Naive thymus-derived CD8-positive, alpha-beta T cell (primary cell): ENCODE measurements around the gene KATNB1. TPM values are rescaled to one million over a fixed set of nuclear protein-coding genes. Genes with fewer than 3 reads are reported as not detected.

ENCODE experiments used
- ATAC-seq, 2 donors: fragments of 150-1000 bp; cut with Tn5 transposase in 1 of 2; sonication (Bioruptor Pico), chemical (Tn5 transposase) in 1 of 2; 1 replicate in 1 of 2; 2 replicates in 1 of 2; pipeline ENCODE4 v1.10.0; 2021; ENCODE audit warnings: mild to moderate bottlenecking in 2 of 2, moderate library complexity in 2 of 2
- POLR2A ChIA-PET: fragments of 350-600 bp; sonication (Branson Sonifier 250); formaldehyde crosslinking; loops from one replicate; lab custom pipeline; 2021; ENCODE audit warnings: antibody characterized with exemption; lab: Charles Lee
- DNase-seq, 10 donors: peaks; one replicate each; pipeline versions ENCODE4 v3.0.0 to v3.0.0-alpha.2; 2020 to 2022
- H3K27ac Mint-ChIP-seq, 10 donors: one replicate each; pipeline ENCODE4 v1.8.0; 2020 to 2022; ENCODE audit warnings: mild to moderate bottlenecking in 10 of 10, mixed read lengths in 10 of 10, moderate library complexity in 4 of 10, inconsistent platforms in 1 of 10
- H3K27me3 Mint-ChIP-seq, 5 donors: one replicate each; pipeline ENCODE4 v1.8.0; 2021 to 2022; ENCODE audit warnings: mixed read lengths in 5 of 5
- H3K36me3 Mint-ChIP-seq, 3 donors: one replicate each; pipeline ENCODE4 v1.8.0; 2020 to 2022; ENCODE audit warnings: mixed read lengths in 3 of 3, mild to moderate bottlenecking in 2 of 3, inconsistent platforms in 1 of 3
- H3K4me1 Mint-ChIP-seq, 4 donors: one replicate each; pipeline ENCODE4 v1.8.0; 2021 to 2022; ENCODE audit warnings: mixed read lengths in 4 of 4
- H3K4me3 Mint-ChIP-seq, 10 donors: one replicate each; pipeline ENCODE4 v1.8.0; 2020 to 2022; ENCODE audit warnings: mild to moderate bottlenecking in 10 of 10, mixed read lengths in 10 of 10, moderate library complexity in 6 of 10, inconsistent platforms in 1 of 10
- H3K9me3 Mint-ChIP-seq, 9 donors: one replicate each; pipeline ENCODE4 v1.8.0; 2020 to 2022; ENCODE audit warnings: mixed read lengths in 9 of 9, mild to moderate bottlenecking in 3 of 9, inconsistent platforms in 1 of 9, moderate library complexity in 1 of 9
- polyA plus RNA-seq, 3 donors: library from polyadenylated mRNA; unstranded; fragments of 300-500 nt; fragmentation: Illumina TruSeq; gene quantifications; one replicate each; pipeline ENCODE4 v1.2.3, GENCODE V29; 2021
- total RNA-seq, 8 experiments: library from RNA in 2 of 8; stranded (reverse) in 2 of 8; gene quantifications; one replicate each; pipeline ENCODE4 v1.2.3 and lab custom pipeline; 2021 to 2026

KATNB1 gene
- total and polyA plus RNA-seq, 5 experiments from 2014 or later: 16.3 to 28.6 (median 26.1) TPM

DNA sequence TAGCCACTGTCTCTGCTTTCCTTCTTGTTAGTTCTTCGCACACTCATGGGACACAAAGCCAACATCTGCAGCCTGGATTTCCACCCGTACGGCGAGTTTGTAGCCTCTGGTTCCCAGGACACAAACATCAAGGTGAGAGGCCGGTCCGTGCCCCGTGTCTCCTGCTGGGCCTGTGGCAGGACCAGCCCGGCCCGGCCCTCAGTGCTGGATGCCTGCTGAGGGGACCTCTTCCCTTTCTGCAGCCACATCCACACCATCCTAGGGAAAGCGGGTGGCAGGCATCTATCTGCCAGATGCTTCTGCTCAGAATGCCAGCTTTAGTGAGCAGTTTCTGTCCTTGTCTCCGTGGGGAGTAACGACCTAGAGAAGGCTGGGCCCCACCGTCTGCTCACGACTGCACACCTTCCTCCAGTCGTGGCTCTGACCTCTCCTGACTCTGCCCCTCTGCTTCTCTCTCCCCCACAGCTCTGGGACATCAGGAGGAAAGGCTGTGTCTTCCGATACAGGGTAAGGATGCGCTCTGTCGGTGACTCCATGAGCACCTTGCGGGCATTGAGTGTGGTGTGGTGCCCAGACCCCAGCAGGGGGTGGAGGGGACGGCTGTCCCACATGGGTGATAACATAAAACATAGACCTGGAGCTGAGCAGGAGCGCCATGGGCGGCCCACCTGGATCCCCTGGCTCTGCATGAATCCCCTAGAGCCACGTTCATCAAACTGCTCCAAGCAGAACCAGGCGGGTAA lies 15.4 kb downstream of the KATNB1 start:
- H3K27ac Mint-ChIP-seq: peak overlapping the region in 1 of 10 donors; percentile 11
- H3K4me3 Mint-ChIP-seq: no peak overlapping the region
- DNase-seq (no peak), ATAC-seq (no peak)
- no peaks in the 10 kb centered on the region for H3K9me3 Mint-ChIP-seq
- POLR2A ChIA-PET: interaction anchor here (1.4 kb wide), 1 partner anchor 16 kb away, joined by 5 read pairs; the partner anchor contains the start of gene KATNB1
- peaks cover 0 to 7% (median 2%) of the 10 kb centered on the region in 4 donors for H3K4me1 Mint-ChIP-seq
- no peaks in the 10 kb centered on the region for H3K27me3 Mint-ChIP-seq
- peaks cover 0 to 22% (median 4%) of the 10 kb centered on the region in 3 donors for H3K36me3 Mint-ChIP-seq

- POLR2A ChIA-PET: interaction anchor here (1.4 kb wide), 1 partner anchor 16 kb away, joined by 5 read pairs; the partner anchor contains the start of gene KATNB1
- Mint-ChIP-seq H3K9me3 (no peaks in the 10 kb centered on the region), H3K27ac (no peak overlapping the region), H3K36me3 (peaks cover 0 to 23% (median 4%) of the 10 kb centered on the region in 3 donors), H3K4me3 (no peak overlapping the region), H3K27me3 (no peaks in the 10 kb centered on the region), H3K4me1 (peaks cover 0 to 8% (median 2%) of the 10 kb centered on the region in 4 donors)
- DNase-seq: no peak
- no peak for ATAC-seq
Measured at GRCh38 chr16:57751539-57752202, 16.1 kb downstream of the KATNB1 start.

- Mint-ChIP-seq H3K27ac (no peak overlapping the region), H3K4me1 (peaks cover 0 to 8% (median 3%) of the 10 kb centered on the region in 4 donors), H3K36me3 (peaks cover 0 to 21% (median 4%) of the 10 kb centered on the region in 3 donors), H3K9me3 (no peaks in the 10 kb centered on the region), H3K27me3 (no peaks in the 10 kb centered on the region), H3K4me3 (no peak overlapping the region)
- POLR2A ChIA-PET: interaction anchor here (1.4 kb wide), 1 partner anchor 17 kb away, joined by 5 read pairs; the partner anchor contains the start of gene KATNB1
- DNase-seq (no peak), ATAC-seq (no peak)
Measured at GRCh38 chr16:57752203-57752580, 16.6 kb downstream of the KATNB1 start.

GRCh38 chr16:57752581-57753447 lies 17.2 kb downstream of the KATNB1 start:
- Mint-ChIP-seq H3K4me1 (peaks cover 0 to 8% (median 4%) of the 10 kb centered on the region in 4 donors), H3K27me3 (no peaks in the 10 kb centered on the region), H3K9me3 (no peaks in the 10 kb centered on the region), H3K36me3 (peaks cover 0 to 20% (median 4%) of the 10 kb centered on the region in 3 donors), H3K27ac (no peak overlapping the region), H3K4me3 (no peak overlapping the region)
- DNase-seq: no peak
- ATAC-seq: no peak
- POLR2A ChIA-PET: no interaction called here

GRCh38 chr16:57753448-57754353 lies 18.1 kb downstream of the KATNB1 start:
- no peaks in the 10 kb centered on the region for H3K27me3 Mint-ChIP-seq
- no peak for ATAC-seq
- peaks cover 0 to 20% (median 4%) of the 10 kb centered on the region in 3 donors for H3K36me3 Mint-ChIP-seq
- H3K4me3 Mint-ChIP-seq: no peak overlapping the region
- POLR2A ChIA-PET: no interaction called here
- DNase-seq: no peak
- peaks cover 0 to 8% (median 4%) of the 10 kb centered on the region in 4 donors for H3K4me1 Mint-ChIP-seq
- no peak overlapping the region for H3K27ac Mint-ChIP-seq
- no peaks in the 10 kb centered on the region for H3K9me3 Mint-ChIP-seq

DNA sequence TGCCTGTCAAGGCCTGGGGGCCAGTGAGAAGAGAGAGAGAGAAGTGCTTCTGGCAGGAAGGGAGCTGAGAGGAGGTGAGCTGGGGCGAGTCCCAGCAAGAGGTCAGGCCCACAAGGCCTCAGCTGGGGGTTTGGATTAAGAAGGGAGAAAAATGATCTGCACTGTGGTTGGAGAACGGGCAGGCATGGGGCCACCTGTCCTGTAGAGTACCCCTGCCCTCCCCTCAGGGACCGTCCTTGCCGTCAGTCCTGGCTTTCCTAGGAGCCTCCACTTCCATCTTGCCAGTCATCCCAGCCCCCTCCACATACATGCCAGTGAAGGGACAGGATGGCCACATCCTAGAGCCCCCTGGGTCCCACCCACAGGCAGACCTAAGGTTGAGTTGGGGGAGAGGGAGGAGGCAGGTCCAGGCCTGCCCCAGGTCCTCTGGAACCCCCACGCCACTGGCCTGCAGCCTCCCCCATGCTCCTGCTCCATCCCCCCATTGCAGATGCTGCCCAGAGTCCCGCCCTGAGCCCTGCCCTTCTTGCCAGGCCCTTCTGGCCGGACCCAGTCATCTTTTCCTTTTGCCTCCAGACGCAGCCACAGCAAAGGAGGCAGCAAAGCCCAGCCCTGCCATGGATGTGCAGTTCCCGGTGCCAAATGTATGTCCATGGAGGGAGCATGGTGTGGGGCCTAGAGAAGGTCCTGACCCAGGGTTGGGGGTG lies 18.9 kb downstream of the KATNB1 start:
- peaks cover 0 to 8% (median 4%) of the 10 kb centered on the region in 4 donors for H3K4me1 Mint-ChIP-seq
- peaks cover 0 to 17% (median 4%) of the 10 kb centered on the region in 3 donors for H3K36me3 Mint-ChIP-seq
- no peaks in the 10 kb centered on the region for H3K9me3 Mint-ChIP-seq
- DNase-seq: no peak
- H3K4me3 Mint-ChIP-seq: no peak overlapping the region
- POLR2A ChIA-PET: no interaction called here
- no peak overlapping the region for H3K27ac Mint-ChIP-seq
- ATAC-seq: no peak
- H3K27me3 Mint-ChIP-seq: no peaks in the 10 kb centered on the region

DNA sequence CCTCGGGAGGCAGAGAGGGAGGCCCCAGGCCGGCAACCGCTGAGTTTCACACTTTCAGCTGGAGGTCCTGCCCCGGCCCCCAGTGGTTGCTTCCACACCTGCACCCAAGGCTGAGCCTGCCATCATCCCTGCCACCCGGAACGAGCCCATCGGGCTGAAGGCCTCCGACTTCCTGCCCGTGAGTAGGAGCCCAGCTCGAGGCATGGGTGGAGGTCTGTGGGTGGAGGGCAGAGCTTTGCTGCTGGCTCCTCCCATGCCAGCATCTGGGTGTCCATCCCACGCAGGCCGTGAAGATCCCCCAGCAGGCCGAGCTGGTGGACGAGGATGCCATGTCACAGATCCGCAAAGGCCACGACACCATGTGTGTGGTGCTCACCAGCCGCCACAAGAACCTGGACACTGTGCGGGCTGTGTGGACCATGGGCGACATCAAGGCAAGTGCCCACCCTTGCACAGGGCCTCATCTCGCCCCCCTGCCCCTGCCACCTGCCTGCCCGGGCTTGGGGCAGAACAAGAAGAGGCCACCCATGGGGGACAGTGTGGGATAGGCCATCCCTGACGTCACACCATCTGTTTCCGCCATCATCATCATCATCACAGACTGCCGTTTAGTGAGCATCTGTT lies 19.6 kb downstream of the KATNB1 start:
- ATAC-seq: no peak
- Mint-ChIP-seq H3K27me3 (no peaks in the 10 kb centered on the region), H3K4me1 (peaks cover 0 to 8% (median 1%) of the 10 kb centered on the region in 4 donors), H3K9me3 (no peaks in the 10 kb centered on the region), H3K4me3 (no peak overlapping the region), H3K36me3 (peaks cover 0 to 17% (median 4%) of the 10 kb centered on the region in 3 donors), H3K27ac (no peak overlapping the region)
- peak in 1 of 10 donors; percentile 62 for DNase-seq
- POLR2A ChIA-PET: no interaction called here

GRCh38 chr16:57755726-57756423 lies 20.3 kb downstream of the KATNB1 start:
- Mint-ChIP-seq H3K4me1 (peaks cover 0 to 8% (median 1%) of the 10 kb centered on the region in 4 donors), H3K9me3 (no peaks in the 10 kb centered on the region), H3K27ac (peak overlapping the region in 1 of 10 donors; percentile 22), H3K27me3 (no peaks in the 10 kb centered on the region), H3K36me3 (peaks cover 0 to 14% (median 4%) of the 10 kb centered on the region in 3 donors), H3K4me3 (no peak overlapping the region)
- ATAC-seq (no peak), DNase-seq (peak in 1 of 10 donors; percentile 57)
- POLR2A ChIA-PET: no interaction called here

- DNase-seq (peak in 1 of 10 donors; percentile 44), ATAC-seq (peak in 1 of 2 donors; percentile 19)
- H3K9me3 Mint-ChIP-seq: no peaks in the 10 kb centered on the region
- H3K27ac Mint-ChIP-seq: no peak overlapping the region
- peaks cover 0 to 10% (median 0%) of the 10 kb centered on the region in 3 donors for H3K36me3 Mint-ChIP-seq
- no peaks in the 10 kb centered on the region for H3K27me3 Mint-ChIP-seq
- POLR2A ChIA-PET: interaction anchor here (0.6 to 1.3 kb wide), 2 partner anchors 148 to 243 kb away, joined by 3 read pairs; no protein-coding TSS in a partner anchor
- no peak overlapping the region for H3K4me3 Mint-ChIP-seq
- peaks cover 0 to 5% (median 1%) of the 10 kb centered on the region in 4 donors for H3K4me1 Mint-ChIP-seq
Measured at GRCh38 chr16:57756424-57757325, 21.1 kb downstream of the KATNB1 start.
